Large intestine (tissue), 3 donors: Measurements from ENCODE around the gene PFDN4. TPM values are rescaled to one million over a fixed set of nuclear protein-coding genes. Genes with fewer than 3 reads are reported as not detected.

ENCODE experiments used
- DNase-seq, 2 donors: peaks; one replicate each; pipeline versions ENCODE4 v3.0.0 to v3.0.0-alpha.2; 2013
- H3K27ac ChIP-seq: one replicate; pipeline ENCODE4 v1.5.1; 2013; ENCODE audit warnings: low read length
- H3K27me3 ChIP-seq: 2 replicates; pipeline ENCODE4 v1.6.1; 2013; ENCODE audit warnings: low read length; ENCODE audit not compliant: control insufficient read depth, insufficient read depth
- H3K36me3 ChIP-seq: 2 replicates; pipeline ENCODE4 v1.6.1; 2013; ENCODE audit warnings: low read length; ENCODE audit not compliant: control insufficient read depth, insufficient read depth
- H3K4me1 ChIP-seq: one replicate; pipeline ENCODE4 v1.6.1; 2013; ENCODE audit warnings: low read length; ENCODE audit not compliant: control insufficient read depth, insufficient read depth
- H3K4me3 ChIP-seq: one replicate; pipeline ENCODE4 v1.5.1; 2013; ENCODE audit warnings: low read length
- H3K9me3 ChIP-seq: one replicate; pipeline ENCODE4 v1.6.1; 2013; ENCODE audit warnings: mild to moderate bottlenecking, low read depth, low read length, moderate library complexity; ENCODE audit not compliant: control insufficient read depth
- WGBS: methylation state at CpG from one replicate; pipeline ENCODE4 v1.1.5; 2013; ENCODE audit warnings: low lambda C conversion rate; ENCODE audit not compliant: insufficient coverage; 5-methylcytosine and 5-hydroxymethylcytosine counted together
- polyA plus RNA-seq: library from polyadenylated mRNA; unstranded; fragments of 120-200 nt; gene quantifications from one replicate; pipeline ENCODE4 v1.2.1, GENCODE V29; 2013

Gene PFDN4
- polyA plus RNA-seq, 1 donor, result 42.2 TPM

GRCh38 chr20:54201268-54201846 lies 6.5 kb upstream of the PFDN4 start:
- Histone ChIP-seq H3K36me3 (no peaks in the 10 kb centered on the region), H3K27me3 (peaks cover 7% of the 10 kb centered on the region), H3K4me1 (no peaks in the 10 kb centered on the region), H3K9me3 (no peaks in the 10 kb centered on the region), H3K4me3 (no peak overlapping the region), H3K27ac (no peak overlapping the region)
- no peak for DNase-seq
- WGBS, result no CpG with 5 or more reads among the region's 4 CpGs

GRCh38 chr20:54203281-54203680 lies 4.6 kb upstream of the PFDN4 start:
- H3K27me3 ChIP-seq, result peaks cover 4% of the 10 kb centered on the region
- H3K4me3 ChIP-seq, result no peak overlapping the region
- no peak overlapping the region for H3K27ac ChIP-seq
- no CpG with 5 or more reads among the region's 5 CpGs for WGBS
- no peaks in the 10 kb centered on the region for H3K9me3 ChIP-seq
- no peak for DNase-seq
- no peaks in the 10 kb centered on the region for H3K4me1 ChIP-seq
- no peaks in the 10 kb centered on the region for H3K36me3 ChIP-seq

- Histone ChIP-seq H3K27ac (no peak overlapping the region), H3K4me3 (no peak overlapping the region), H3K9me3 (no peaks in the 10 kb centered on the region), H3K27me3 (peaks cover 4% of the 10 kb centered on the region), H3K4me1 (peaks cover 3% of the 10 kb centered on the region), H3K36me3 (no peaks in the 10 kb centered on the region)
- WGBS, result no CpG with 5 or more reads among the region's 6 CpGs
- no peak for DNase-seq
These were observed 3.8 kb upstream of the PFDN4 start for GRCh38 chr20:54204063-54204462.

- Histone ChIP-seq H3K9me3 (no peaks in the 10 kb centered on the region), H3K4me1 (peaks cover 3% of the 10 kb centered on the region), H3K36me3 (no peaks in the 10 kb centered on the region), H3K4me3 (no peak overlapping the region), H3K27ac (no peak overlapping the region), H3K27me3 (peaks cover 4% of the 10 kb centered on the region)
- DNase-seq, result no peak
- no CpG with 5 or more reads among the region's 5 CpGs for WGBS
These were observed 3.4 kb upstream of the PFDN4 start for GRCh38 chr20:54204481-54204880.

GRCh38 chr20:54205450-54205849 lies 2.4 kb upstream of the PFDN4 start:
- peaks cover 3% of the 10 kb centered on the region for H3K4me1 ChIP-seq
- H3K27ac ChIP-seq, result no peak overlapping the region
- peaks cover 4% of the 10 kb centered on the region for H3K27me3 ChIP-seq
- 100% methylated on average over 1 of the region's 8 CpGs for WGBS
- H3K9me3 ChIP-seq, result no peaks in the 10 kb centered on the region
- H3K36me3 ChIP-seq, result no peaks in the 10 kb centered on the region
- no peak overlapping the region for H3K4me3 ChIP-seq
- no peak for DNase-seq

- DNase-seq, result no peak
- peaks cover 3% of the 10 kb centered on the region for H3K4me1 ChIP-seq
- WGBS, result 68% methylated on average over 4 of the region's 7 CpGs
- peak overlapping the region; percentile 86 for H3K27ac ChIP-seq
- peak overlapping the region; percentile 73 for H3K4me3 ChIP-seq
- H3K36me3 ChIP-seq, result no peaks in the 10 kb centered on the region
- no peaks in the 10 kb centered on the region for H3K27me3 ChIP-seq
- no peaks in the 10 kb centered on the region for H3K9me3 ChIP-seq
These were observed 689 bp upstream of the PFDN4 start for GRCh38 chr20:54207053-54207742.

- H3K27me3 ChIP-seq, result no peaks in the 10 kb centered on the region
- no peak for DNase-seq
- H3K27ac ChIP-seq, result peak overlapping the region; percentile 6
- H3K9me3 ChIP-seq, result no peaks in the 10 kb centered on the region
- peak overlapping the region; percentile 73 for H3K4me3 ChIP-seq
- WGBS, result 0% methylated on average over 1 of the region's 15 CpGs
- no peaks in the 10 kb centered on the region for H3K36me3 ChIP-seq
- H3K4me1 ChIP-seq, result peaks cover 3% of the 10 kb centered on the region
These were observed 775 bp downstream of the PFDN4 start for GRCh38 chr20:54208548-54209176.

- 71% methylated on average over 1 of the region's 5 CpGs for WGBS
- H3K27me3 ChIP-seq, result no peaks in the 10 kb centered on the region
- no peaks in the 10 kb centered on the region for H3K9me3 ChIP-seq
- no peaks in the 10 kb centered on the region for H3K36me3 ChIP-seq
- peaks cover 3% of the 10 kb centered on the region for H3K4me1 ChIP-seq
- H3K4me3 ChIP-seq, result no peak overlapping the region
- H3K27ac ChIP-seq, result no peak overlapping the region
- no peak for DNase-seq
These were observed 1.4 kb downstream of the PFDN4 start for GRCh38 chr20:54209216-54209813.

- WGBS, result no CpG with 5 or more reads among the region's 1 CpG
These were observed 4.3 kb downstream of the PFDN4 start for GRCh38 chr20:54212226-54212625.

GRCh38 chr20:54212871-54213270 lies 5.0 kb downstream of the PFDN4 start:
- no CpG with 5 or more reads among the region's 3 CpGs for WGBS
- peaks cover 3% of the 10 kb centered on the region for H3K4me1 ChIP-seq
- H3K27me3 ChIP-seq, result no peaks in the 10 kb centered on the region
- no peak overlapping the region for H3K27ac ChIP-seq
- H3K9me3 ChIP-seq, result no peaks in the 10 kb centered on the region
- H3K4me3 ChIP-seq, result no peak overlapping the region
- no peak for DNase-seq
- peaks cover 20% of the 10 kb centered on the region for H3K36me3 ChIP-seq

More at GRCh38 chr20:54212226-54212625, 4.3 kb downstream of the PFDN4 start:
- Histone ChIP-seq H3K4me1 (peaks cover 3% of the 10 kb centered on the region), H3K4me3 (no peak overlapping the region), H3K9me3 (no peaks in the 10 kb centered on the region), H3K27me3 (no peaks in the 10 kb centered on the region), H3K36me3 (peaks cover 17% of the 10 kb centered on the region), H3K27ac (no peak overlapping the region)
- DNase-seq, result no peak
